GM19468 (cell line): ENCODE results near the gene CHSY1.
A peak's percentile ranks its signal among the peaks of the same experiment; 100 is the strongest.

ENCODE experiments used
- ATAC-seq: cut with Tn5 transposase; IDR thresholded peaks from one replicate; pipeline ENCODE4 v1.9.1; 2021; ENCODE audit warnings: mild to moderate bottlenecking, moderate library complexity, moderate number of reproducible peaks; ENCODE audit not compliant: unreplicated experiment; ENCODE audit errors: extremely low read depth

CHSY1 gene

GRCh38 chr15:101246824-101247745 lies 4.8 kb downstream of the CHSY1 start:
- ATAC-seq, result no peak

DNA sequence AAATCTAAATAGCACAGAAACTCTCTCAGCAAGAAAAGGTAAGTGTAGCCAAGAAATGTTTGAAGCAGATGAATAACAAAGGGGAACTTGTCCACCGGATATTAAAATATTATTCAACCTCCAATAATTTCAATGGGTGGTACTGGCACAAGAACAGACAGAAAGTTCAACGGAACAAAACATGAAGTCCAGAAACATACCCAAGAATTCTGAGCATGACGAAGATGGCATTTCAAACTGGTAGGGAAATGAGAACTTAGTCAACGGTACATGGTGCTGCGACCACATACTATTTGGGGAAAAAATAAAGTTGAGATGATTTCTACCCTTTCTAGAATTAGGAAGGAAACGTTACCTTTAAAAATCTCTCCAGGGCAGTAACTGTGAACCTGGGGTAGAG lies 5.5 kb downstream of the CHSY1 start:
- no peak for ATAC-seq

DNA sequence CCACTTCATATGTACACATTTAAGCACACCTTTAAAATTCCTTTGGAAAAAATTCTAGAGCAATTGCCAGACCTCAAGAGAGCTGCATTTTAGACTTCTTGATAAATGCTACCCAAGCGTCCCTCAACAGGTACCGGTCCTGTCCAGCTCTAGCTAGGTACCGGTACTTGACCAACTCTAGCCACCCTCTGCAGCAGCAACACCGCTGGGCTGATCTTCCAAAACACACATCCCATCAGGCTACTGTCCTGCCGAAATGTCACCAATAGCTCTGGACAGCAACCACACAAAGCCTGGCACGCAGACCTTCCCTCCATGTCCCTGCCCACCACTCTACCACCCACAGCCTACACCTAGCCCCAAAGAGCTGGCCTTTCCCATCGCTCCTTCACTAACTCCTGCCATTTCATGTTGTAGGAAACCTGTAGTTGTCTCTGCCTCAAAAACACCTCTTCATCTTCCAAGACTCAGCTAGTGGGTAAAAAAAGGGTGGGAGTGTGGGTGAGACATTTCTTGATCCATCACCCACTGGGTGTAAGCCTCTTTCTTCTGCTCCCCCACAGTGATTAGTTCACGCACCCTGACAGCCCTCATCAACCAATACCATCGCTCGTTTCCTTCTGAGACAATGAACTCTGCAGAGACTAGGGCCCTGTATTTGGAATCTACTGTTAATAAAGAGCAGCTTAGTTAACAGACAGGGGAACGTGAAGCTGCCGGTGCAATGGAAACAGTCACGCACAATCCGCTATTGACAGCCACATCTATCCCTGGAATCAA lies 6.8 kb downstream of the CHSY1 start:
- ATAC-seq, result no peak

GRCh38 chr15:101244036-101244781 lies 7.6 kb downstream of the CHSY1 start:
- no peak for ATAC-seq

DNA sequence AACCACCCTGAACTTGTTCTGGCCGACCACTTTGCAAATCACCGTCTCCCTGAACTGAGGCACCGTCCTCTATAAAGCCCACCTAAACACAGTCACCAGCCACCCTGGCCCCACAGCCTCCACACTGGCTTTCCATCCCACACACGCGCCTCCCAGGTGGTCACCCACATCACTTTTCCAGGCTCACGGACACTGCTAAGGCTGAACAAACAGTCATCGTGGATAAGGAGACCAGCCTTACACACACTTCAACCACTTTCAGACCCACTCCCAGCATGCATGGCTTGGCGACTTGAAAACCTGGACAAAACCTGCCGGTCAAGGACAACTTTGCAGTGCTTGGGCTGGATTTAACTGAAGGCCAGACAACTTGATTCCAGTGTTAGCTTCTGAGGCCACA lies 8.4 kb downstream of the CHSY1 start:
- ATAC-seq, result no peak

GRCh38 chr15:101242999-101243336 lies 8.9 kb downstream of the CHSY1 start:
- ATAC-seq, result no peak

DNA sequence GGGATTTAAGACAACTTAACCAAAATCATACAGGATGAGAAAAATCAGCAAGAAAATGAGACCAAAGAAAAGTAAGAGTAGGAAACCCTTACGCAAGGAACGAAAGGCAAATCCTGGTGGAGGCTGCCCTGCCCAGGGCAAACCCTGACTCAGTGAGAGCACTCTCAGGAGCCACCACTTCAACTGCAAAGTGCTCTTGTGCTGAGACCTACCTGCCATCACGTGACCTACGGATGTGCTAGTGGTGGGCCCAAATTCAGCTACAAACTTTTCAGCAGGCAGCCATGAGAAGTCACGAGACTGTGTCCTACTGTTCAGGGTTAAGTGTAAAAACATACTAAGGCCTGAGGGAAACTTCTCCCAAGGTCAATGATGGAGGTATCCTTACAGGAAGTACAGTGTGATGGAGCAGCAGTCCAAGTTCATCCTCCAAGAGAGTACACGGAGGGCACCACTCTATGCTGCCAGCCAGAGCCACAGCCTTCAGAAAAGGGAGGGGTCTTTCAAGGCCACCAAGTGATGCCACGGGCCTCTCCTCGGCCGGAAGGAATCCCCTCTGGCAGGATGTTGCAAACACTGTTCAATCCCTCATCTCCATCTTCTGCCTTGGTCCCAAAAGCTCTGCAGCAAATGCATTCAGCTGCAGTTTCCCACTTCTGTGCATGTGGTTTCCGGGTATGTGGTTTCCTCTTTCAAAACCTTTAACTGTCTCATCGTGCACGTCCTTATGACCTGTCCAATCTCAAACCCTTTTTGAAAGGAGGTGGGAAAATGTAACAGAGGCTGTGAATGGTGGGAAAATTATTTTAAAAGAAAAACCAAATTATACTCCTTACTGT lies 9.5 kb downstream of the CHSY1 start:
- peak; percentile 44 for ATAC-seq

GRCh38 chr15:101240358-101240757 lies 11.5 kb downstream of the CHSY1 start:
- no peak for ATAC-seq

DNA sequence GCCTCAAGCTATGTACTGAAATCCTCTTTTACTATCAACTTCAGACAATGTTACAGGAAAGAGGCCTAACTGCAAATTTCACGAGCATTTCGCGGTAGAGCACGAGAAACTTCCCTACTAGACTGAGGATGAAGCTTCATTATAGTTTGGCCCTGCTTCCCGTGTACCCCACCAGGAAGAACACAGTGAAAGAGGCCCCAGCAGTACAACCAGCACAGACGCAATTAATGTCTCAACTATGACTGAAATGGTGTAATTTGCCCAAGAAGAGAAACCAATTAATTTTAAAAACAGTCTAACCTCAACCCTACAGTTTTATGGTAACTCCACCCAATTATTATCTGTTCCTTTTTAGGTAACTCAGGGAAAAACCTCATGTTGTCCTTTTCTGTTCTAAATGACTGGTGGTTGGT lies 12.1 kb downstream of the CHSY1 start:
- ATAC-seq, result no peak

DNA sequence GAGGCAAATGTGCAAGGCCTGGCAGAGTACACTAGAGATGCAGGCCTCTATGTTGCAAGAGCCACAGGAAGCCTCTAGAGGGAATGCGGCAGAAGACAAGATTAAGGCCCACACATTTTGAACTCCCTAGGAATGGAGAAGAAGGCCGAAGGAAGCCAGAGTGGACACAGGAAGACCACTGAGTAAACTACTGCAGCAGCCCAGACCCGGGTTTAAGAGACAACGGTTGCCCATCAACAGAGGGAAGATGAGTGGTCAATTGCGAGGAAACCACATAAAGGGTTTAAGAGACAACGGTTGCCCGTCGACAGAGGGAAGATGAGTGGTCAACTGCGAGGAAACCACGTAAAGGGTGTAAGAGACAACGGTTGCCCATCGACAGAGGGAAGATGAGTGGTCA lies 14.6 kb downstream of the CHSY1 start:
- ATAC-seq, result no peak

- no peak for ATAC-seq
Observed at GRCh38 chr15:101233651-101234280, 18.1 kb downstream of the CHSY1 start.

DNA sequence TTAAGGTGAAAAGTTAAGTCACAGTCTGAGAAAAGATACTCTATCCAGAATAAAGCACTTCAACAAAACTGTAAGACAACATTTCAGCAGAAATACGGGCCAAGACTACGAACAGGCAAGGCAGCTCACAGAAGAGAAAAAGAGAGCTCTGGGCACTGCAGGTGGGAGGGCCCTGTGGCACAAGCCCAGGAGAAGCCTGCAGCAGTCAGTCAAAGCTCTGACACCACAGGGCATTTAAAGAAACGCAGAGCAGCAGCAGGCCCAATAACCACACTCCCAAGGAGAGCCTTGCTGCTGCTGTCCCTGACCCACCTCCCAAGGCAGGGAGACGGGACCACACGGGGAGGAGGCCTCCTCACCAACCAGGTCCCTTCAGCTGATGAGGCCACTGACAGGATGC lies 19.2 kb downstream of the CHSY1 start:
- ATAC-seq, result no peak

DNA sequence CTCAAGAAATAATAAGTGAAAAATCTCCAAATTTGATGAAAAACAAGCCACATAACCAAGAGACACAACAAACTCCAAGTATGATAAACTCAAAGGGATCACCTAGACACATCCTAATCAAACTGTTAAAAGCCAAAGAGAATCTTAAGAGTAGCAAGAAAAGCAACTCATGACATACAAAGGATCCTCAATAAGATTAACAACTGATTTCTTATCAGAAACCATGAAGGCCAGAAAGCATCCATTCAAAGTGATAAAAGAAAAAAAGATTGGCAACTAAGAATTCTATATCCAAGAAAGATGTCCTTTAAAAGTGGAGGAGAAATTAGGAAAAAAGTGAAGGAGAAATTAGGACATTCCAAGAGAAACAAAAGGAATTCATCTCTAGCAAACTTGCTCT lies 23.5 kb downstream of the CHSY1 start:
- ATAC-seq, result no peak

GRCh38 chr15:101225658-101226057 lies 26.2 kb downstream of the CHSY1 start:
- ATAC-seq, result no peak

DNA sequence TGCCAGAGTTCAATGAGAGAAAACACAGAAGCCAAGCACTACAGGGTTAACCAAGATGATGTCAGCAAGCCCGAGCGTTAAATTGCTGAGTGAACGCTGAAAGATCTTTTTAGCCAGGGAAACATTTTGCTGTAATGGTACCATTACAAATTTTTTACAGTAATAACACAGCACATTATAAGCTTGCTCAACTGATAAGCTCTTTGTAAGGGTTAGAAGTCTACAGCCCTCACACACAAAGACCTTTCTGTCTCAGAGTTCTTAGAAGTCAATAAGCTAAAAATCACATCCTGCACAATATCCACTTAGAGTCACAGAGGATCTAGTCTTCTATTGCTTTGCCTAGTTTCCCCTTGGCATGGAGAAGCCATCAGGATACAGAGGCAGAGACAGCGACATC lies 29.9 kb downstream of the CHSY1 start:
- no peak for ATAC-seq

DNA sequence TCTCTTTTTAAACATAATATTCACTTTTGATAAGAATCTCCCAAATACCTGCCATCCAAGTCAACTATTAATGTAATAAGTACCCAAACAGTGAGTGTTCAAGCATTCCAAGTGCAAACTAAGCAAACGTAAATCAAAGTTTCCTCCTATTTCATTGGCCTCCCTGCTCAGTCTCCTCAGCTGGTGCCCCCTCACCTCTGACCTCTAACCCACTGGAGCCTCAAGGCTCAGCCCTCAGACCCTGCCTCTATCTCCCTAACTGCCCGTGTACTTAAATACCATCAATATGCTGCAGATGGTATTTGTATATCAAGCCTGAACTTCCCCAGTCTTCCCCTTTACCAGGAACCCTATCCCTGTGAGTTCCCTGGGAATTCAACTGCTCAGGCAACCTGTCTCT lies 31.8 kb downstream of the CHSY1 start:
- no peak for ATAC-seq

GRCh38 chr15:101219441-101219840 lies 32.4 kb downstream of the CHSY1 start:
- ATAC-seq, result no peak

- no peak for ATAC-seq
Observed at GRCh38 chr15:101217446-101217845, 34.4 kb downstream of the CHSY1 start.

GRCh38 chr15:101216100-101216499 lies 35.7 kb downstream of the CHSY1 start:
- no peak for ATAC-seq
